Naive thymus-derived CD4-positive, alpha-beta T cell (primary cell): Measurements from ENCODE around the gene GSC. TPM values are rescaled to one million over a fixed set of nuclear protein-coding genes. Genes with fewer than 3 reads are reported as not detected.
"Not testable (repeated sequence)": the region's sequence is repeated elsewhere in the genome, so short reads cannot be mapped to it uniquely, and the experiment has no call there.

ENCODE experiments used
- ATAC-seq: fragments of 150-1000 bp; cut with Tn5 transposase; 2 replicates; pipeline ENCODE4 v1.10.0; 2021; ENCODE audit warnings: mild to moderate bottlenecking, moderate library complexity
- CTCF ChIA-PET: fragments of 350-600 bp; sonication (Branson Sonifier 250); formaldehyde crosslinking; loops from one replicate; lab custom pipeline; 2021; ENCODE audit warnings: antibody characterized with exemption; lab: Charles Lee
- POLR2A ChIA-PET: fragments of 350-600 bp; sonication (Branson Sonifier 250); formaldehyde crosslinking; loops from one replicate; lab custom pipeline; 2021; ENCODE audit warnings: antibody characterized with exemption, inconsistent platforms; lab: Charles Lee
- DNase-seq, 9 donors: peaks; one replicate each; pipeline versions ENCODE4 v3.0.0 to v3.0.0-alpha.2; 2020 to 2022; ENCODE audit warnings: mixed read lengths in 1 of 9
- H3K27ac ChIP-seq: one replicate; pipeline ENCODE4 v1.7.0; 2013; ENCODE audit warnings: mild to moderate bottlenecking, low read depth, low read length, moderate library complexity
- H3K27me3 ChIP-seq, 2 donors: one replicate each; pipeline ENCODE4 v1.7.0; 2013; ENCODE audit warnings: low read length in 2 of 2, mild to moderate bottlenecking in 2 of 2, moderate library complexity in 2 of 2; ENCODE audit not compliant: control insufficient read depth in 2 of 2, insufficient read depth in 2 of 2
- H3K36me3 ChIP-seq, 3 experiments: 1 replicate in 2 of 3; 2 replicates in 1 of 3; pipeline ENCODE4 v1.7.0; 2013; ENCODE audit warnings: low read length in 3 of 3, mild to moderate bottlenecking in 3 of 3, moderate library complexity in 1 of 3; ENCODE audit not compliant: insufficient read depth in 3 of 3, control insufficient read depth in 2 of 3
- H3K4me1 ChIP-seq, 2 donors: one replicate each; pipeline ENCODE4 v1.7.0; 2013; ENCODE audit warnings: low read length in 2 of 2, mild to moderate bottlenecking in 2 of 2, moderate library complexity in 1 of 2; ENCODE audit not compliant: control insufficient read depth in 2 of 2, insufficient read depth in 2 of 2
- H3K4me3 ChIP-seq: 2 replicates; pipeline ENCODE4 v1.7.0; 2013; ENCODE audit warnings: mild to moderate bottlenecking, low read length
- H3K9me3 ChIP-seq, 3 experiments: 1 replicate in 2 of 3; 2 replicates in 1 of 3; pipeline ENCODE4 v1.7.0; 2013; ENCODE audit warnings: low read length in 3 of 3; ENCODE audit not compliant: control insufficient read depth in 2 of 3
- H3K27ac Mint-ChIP-seq, 9 donors: one replicate each; pipeline ENCODE4 v1.8.0; 2020 to 2022; ENCODE audit warnings: mixed read lengths in 9 of 9, mild to moderate bottlenecking in 8 of 9, moderate library complexity in 5 of 9, inconsistent platforms in 2 of 9
- H3K27me3 Mint-ChIP-seq, 5 donors: one replicate each; pipeline ENCODE4 v1.8.0; 2021 to 2022; ENCODE audit warnings: mixed read lengths in 5 of 5, mild to moderate bottlenecking in 1 of 5
- H3K36me3 Mint-ChIP-seq, 5 donors: one replicate each; pipeline ENCODE4 v1.8.0; 2020 to 2022; ENCODE audit warnings: mixed read lengths in 5 of 5, mild to moderate bottlenecking in 3 of 5, inconsistent platforms in 1 of 5
- H3K4me1 Mint-ChIP-seq, 7 donors: one replicate each; pipeline ENCODE4 v1.8.0; 2020 to 2022; ENCODE audit warnings: mixed read lengths in 7 of 7, mild to moderate bottlenecking in 3 of 7, inconsistent platforms in 1 of 7
- H3K4me3 Mint-ChIP-seq, 10 donors: one replicate each; pipeline ENCODE4 v1.8.0; 2020 to 2022; ENCODE audit warnings: mild to moderate bottlenecking in 10 of 10, mixed read lengths in 10 of 10, moderate library complexity in 6 of 10, inconsistent platforms in 2 of 10
- H3K9me3 Mint-ChIP-seq, 11 donors: one replicate each; pipeline ENCODE4 v1.8.0; 2020 to 2022; ENCODE audit warnings: mixed read lengths in 11 of 11, mild to moderate bottlenecking in 4 of 11, inconsistent platforms in 1 of 11, moderate library complexity in 1 of 11
- intact Hi-C, 2 donors: fragments of 100-400 bp; cut with micrococcal nuclease; formaldehyde crosslinking; loops; one replicate each; pipeline ENCODE4 v1.15.1; 2023
- polyA plus RNA-seq, 2 donors: library from polyadenylated mRNA; unstranded; fragments of 300-500 nt; fragmentation: Illumina TruSeq; gene quantifications; one replicate each; pipeline ENCODE4 v1.2.3, GENCODE V29; 2021
- total RNA-seq, 6 experiments: library from RNA in 5 of 6; stranded (reverse) in 5 of 6; gene quantifications; 1 replicate in 5 of 6; 2 replicates in 1 of 6; pipeline ENCODE4 v1.2.3 and lab custom pipeline; 2021 to 2026

GSC gene
- total RNA-seq (not detected), polyA plus RNA-seq (not detected), total RNA-seq (lab: John Stamatoyannopoulos, UW) (not detected)

DNA sequence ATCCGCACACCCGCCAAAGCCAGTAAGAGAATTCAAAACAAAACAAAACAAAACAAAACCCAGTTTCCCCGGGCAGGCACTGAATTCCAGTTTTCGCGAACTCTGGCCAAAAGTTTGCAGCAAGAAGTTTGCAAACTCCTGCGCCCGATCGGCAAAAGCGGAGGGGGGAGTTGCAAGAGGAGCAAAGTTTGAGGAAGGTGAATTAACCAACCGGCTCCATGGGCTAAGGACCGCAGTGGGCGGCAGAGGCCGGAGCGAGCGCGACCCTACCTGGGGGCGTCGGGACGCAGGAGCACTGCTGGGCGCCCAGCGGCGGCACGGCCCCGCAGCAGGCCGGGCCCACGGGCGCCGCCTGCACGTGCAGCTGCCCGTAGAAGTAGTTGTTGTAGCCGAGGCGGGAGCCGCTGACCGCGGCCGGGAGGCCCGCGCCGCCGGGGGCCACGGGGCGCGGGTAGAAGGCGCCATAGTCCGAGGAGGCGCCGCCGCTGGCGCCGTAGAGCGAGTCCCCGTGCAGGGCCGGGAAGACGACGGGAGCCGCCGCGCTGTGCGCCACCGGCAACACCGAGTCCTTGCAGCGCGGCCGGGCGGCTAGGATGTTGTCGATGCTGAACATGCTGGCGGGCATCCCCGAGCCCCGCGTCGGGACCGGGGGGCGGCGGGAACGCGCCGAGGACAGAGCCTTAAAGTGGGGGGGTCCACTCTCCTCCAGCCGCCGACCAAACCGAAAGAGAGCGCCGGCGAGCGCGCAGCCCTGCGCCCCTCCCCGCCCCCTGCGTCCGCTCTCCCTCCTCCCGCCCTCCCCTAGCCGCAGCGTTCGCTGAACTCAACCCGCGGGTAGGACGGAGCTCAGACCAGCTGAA, at the start of gene GSC:
GSC (minus strand) TSS at position 723 of the 860 bp plus-strand sequence; CDS start at position 625, 98 bp downstream.
- Histone ChIP-seq H3K4me3 (no peak within 1 kb of the TSS), H3K27ac (no peak within 1 kb of the TSS), H3K36me3 (no peaks in the 10 kb centered on the region), H3K27me3 (peaks cover 7 to 21% of the 10 kb centered on the region in 2 donors), H3K9me3 (no peaks in the 10 kb centered on the region), H3K4me1 (no peaks in the 10 kb centered on the region)
- H3K4me1 Mint-ChIP-seq = peaks cover 12 to 27% (median 23%) of the 10 kb centered on the region in 7 donors
- H3K27ac Mint-ChIP-seq = peak within 1 kb of the TSS in 1 of 9 donors; percentile 76
- H3K36me3 Mint-ChIP-seq = peaks cover 0 to 4% (median 0%) of the 10 kb centered on the region in 5 donors
- intact Hi-C loops = loop anchor here in 1 of 2 donors (10.0 kb wide), 1 partner anchor 975 kb away; no protein-coding TSS in a partner anchor
- peak within 1 kb of the TSS; percentile 17 to 86 (median 72) for H3K4me3 Mint-ChIP-seq
- DNase-seq (peak in 1 of 9 donors; percentile 38), ATAC-seq (peak; percentile 22)
- CTCF ChIA-PET = no interaction called here
- H3K9me3 Mint-ChIP-seq = peaks cover 0 to 8% (median 0%) of the 10 kb centered on the region in 11 donors
- POLR2A ChIA-PET = no interaction called here
- H3K27me3 Mint-ChIP-seq = peaks cover 72 to 90% (median 81%) of the 10 kb centered on the region in 5 donors

DNA sequence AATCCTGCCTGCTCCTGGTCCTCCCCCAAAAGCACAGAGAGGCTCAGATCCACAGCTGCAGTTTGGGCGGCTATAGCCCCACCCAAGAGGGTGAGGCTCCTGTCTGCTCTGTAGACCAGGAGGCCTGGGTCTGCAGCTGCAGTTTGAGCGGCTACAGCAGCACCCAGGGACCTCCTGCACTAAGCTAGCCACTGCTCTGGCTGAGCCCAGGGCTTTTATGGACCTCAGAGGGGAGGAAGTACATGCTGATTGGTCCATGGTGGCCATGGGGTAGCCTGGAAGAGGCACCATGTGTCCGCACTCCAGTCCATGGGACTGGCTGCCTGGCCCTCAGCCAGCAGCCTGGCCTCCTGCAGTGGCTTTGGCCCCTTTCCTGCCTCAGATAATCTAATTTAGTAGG, 49.6 kb upstream of the GSC start:
- POLR2A ChIA-PET = no interaction called here

DNA sequence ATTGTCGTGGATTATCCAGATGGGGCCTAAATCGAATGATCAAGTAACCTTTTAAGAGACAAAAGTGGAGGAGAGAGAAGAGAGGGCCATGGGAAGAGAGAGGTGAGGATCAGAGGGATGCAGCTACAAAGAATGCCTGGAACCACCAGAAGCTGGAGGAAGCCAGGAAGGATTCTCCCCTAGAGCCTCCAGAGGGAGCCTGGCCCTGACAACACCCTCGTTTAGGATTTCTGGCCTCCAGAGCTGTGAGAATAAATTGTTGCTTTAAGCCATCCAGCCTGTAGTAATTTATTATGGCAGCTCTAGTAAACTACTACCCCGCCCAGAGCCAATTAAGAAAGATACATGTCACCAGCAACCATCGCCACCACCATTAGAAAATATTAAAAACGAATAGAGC, 46.2 kb upstream of the GSC start:
- ChIA-PET CTCF (no interaction called here), POLR2A (no interaction called here)
- no peak overlapping the region for H3K4me3 Mint-ChIP-seq
- H3K9me3 Mint-ChIP-seq = peaks cover 0 to 4% (median 0%) of the 10 kb centered on the region in 11 donors
- H3K27ac Mint-ChIP-seq = no peak overlapping the region
- peaks cover 0 to 41% (median 10%) of the 10 kb centered on the region in 5 donors for H3K27me3 Mint-ChIP-seq
- Histone ChIP-seq H3K4me3 (no peak overlapping the region), H3K27me3 (no peaks in the 10 kb centered on the region), H3K27ac (no peak overlapping the region), H3K9me3 (no peaks in the 10 kb centered on the region), H3K4me1 (no peaks in the 10 kb centered on the region), H3K36me3 (no peaks in the 10 kb centered on the region)
- ATAC-seq (no peak), DNase-seq (no peak)
- intact Hi-C loops = no loop called here
- no peaks in the 10 kb centered on the region for H3K36me3 Mint-ChIP-seq
- no peaks in the 10 kb centered on the region for H3K4me1 Mint-ChIP-seq

More for the DNA sequence above, 49.6 kb upstream of the GSC start:
- Mint-ChIP-seq H3K27ac (no peak overlapping the region), H3K36me3 (no peaks in the 10 kb centered on the region), H3K9me3 (peaks cover 0 to 9% (median 5%) of the 10 kb centered on the region in 11 donors), H3K27me3 (peaks cover 0 to 30% (median 17%) of the 10 kb centered on the region in 5 donors), H3K4me1 (no peaks in the 10 kb centered on the region), H3K4me3 (no peak overlapping the region)
- intact Hi-C loops = no loop called here
- H3K36me3 ChIP-seq = no peaks in the 10 kb centered on the region
- H3K27me3 ChIP-seq = no peaks in the 10 kb centered on the region
- no peak overlapping the region for H3K4me3 ChIP-seq
- H3K9me3 ChIP-seq = no peaks in the 10 kb centered on the region
- CTCF ChIA-PET = no interaction called here
- DNase-seq = no peak
- H3K27ac ChIP-seq = no peak overlapping the region
- no peak for ATAC-seq
- H3K4me1 ChIP-seq = no peaks in the 10 kb centered on the region

DNA sequence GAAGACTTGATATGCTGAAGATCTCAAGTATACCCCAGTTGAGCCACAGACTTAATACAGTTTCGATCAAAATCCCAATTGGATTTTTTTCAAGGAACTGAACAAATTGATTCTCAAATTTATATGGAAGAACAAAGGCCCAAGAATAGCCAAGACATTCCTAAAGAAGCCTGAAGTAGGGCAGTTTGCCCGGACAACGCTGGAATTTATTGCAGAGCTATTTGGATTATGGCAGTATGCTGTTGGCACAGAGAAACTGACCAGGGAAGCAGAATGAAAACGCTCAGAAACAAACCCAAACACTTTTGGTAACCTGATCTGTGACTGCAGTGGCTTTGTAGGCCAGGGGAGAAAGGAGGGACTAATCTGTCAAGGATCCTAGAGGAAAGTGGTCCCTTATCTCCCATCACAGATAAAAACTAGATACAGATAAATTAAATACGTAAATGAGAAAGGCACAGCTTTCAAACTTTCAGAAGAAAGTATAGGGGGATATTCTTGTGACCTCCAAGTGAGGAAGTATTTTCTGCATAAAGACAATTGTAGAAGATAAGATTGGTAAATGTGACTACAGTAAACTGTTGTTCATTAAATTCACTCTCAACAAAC, 35.9 kb upstream of the GSC start:
- Mint-ChIP-seq H3K27me3 (peaks cover 0 to 16% (median 10%) of the 10 kb centered on the region in 5 donors), H3K36me3 (no peaks in the 10 kb centered on the region), H3K4me3 (no peak overlapping the region), H3K27ac (no peak overlapping the region), H3K9me3 (no peaks in the 10 kb centered on the region), H3K4me1 (no peaks in the 10 kb centered on the region)
- CTCF ChIA-PET = no interaction called here
- no peak for DNase-seq
- Histone ChIP-seq H3K27me3 (no peaks in the 10 kb centered on the region), H3K4me1 (no peaks in the 10 kb centered on the region), H3K9me3 (no peaks in the 10 kb centered on the region), H3K36me3 (no peaks in the 10 kb centered on the region), H3K4me3 (no peak overlapping the region), H3K27ac (no peak overlapping the region)
- intact Hi-C loops = no loop called here
- POLR2A ChIA-PET = no interaction called here
- no peak for ATAC-seq

DNA sequence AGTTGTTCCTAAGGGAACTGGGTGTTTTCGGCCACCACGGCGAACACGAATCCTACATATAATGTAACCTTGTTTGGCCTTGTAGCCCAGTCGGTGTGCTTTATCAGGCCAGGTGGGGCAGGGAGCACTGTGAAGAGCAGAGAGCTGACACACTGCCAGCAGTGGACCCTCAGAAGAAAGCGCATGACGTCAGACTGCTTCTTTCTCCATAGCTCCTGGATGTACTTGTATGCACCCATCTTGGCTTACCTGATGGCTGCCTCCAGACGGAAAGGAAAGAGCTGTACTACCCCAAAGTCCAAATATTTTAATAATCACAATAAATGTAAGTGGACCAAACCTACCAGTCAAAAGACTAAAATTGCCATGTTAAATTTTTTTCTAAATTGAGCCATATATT, 31.3 kb upstream of the GSC start:
- Histone ChIP-seq H3K27ac (no peak overlapping the region), H3K4me1 (no peaks in the 10 kb centered on the region), H3K27me3 (no peaks in the 10 kb centered on the region), H3K9me3 (no peaks in the 10 kb centered on the region), H3K4me3 (no peak overlapping the region), H3K36me3 (no peaks in the 10 kb centered on the region)
- Mint-ChIP-seq H3K4me3 (no peak overlapping the region), H3K9me3 (no peaks in the 10 kb centered on the region), H3K4me1 (no peaks in the 10 kb centered on the region), H3K27me3 (peaks cover 0 to 18% (median 12%) of the 10 kb centered on the region in 5 donors), H3K36me3 (no peaks in the 10 kb centered on the region), H3K27ac (no peak overlapping the region)
- DNase-seq (no peak), ATAC-seq (no peak)
- ChIA-PET POLR2A (no interaction called here), CTCF (no interaction called here)
- intact Hi-C loops = no loop called here

DNA sequence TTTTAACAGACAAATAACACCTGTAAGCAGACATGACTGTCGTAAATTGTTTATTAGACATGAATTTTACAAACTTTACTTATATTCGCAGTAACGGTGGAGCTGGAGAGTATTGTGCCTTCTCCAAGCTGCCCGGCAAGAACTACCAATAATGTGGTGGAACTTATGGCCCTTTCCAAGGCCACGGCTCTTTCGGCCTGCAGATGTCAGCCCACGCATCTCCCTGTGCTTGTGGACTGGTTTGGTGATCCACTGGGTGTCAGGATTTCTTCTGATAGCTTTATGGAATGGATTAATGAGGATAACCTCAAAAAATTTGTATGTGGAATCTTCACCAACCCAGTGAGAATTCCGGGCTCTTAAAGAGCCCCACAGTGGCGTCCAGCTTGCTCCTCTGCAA, 30.9 kb upstream of the GSC start:
- H3K36me3 ChIP-seq, H3K4me3 Mint-ChIP-seq, H3K27ac Mint-ChIP-seq, H3K4me1 ChIP-seq, H3K4me1 Mint-ChIP-seq, ATAC-seq, intact Hi-C loops, H3K9me3 ChIP-seq, CTCF ChIA-PET, H3K4me3 ChIP-seq, POLR2A ChIA-PET, H3K27me3 ChIP-seq, H3K9me3 Mint-ChIP-seq, H3K27ac ChIP-seq, H3K36me3 Mint-ChIP-seq, DNase-seq: not testable (repeated sequence)
- H3K27me3 Mint-ChIP-seq = peaks cover 0 to 21% (median 13%) of the 10 kb centered on the region in 5 donors
